Measurements from ENCODE around the gene DDR2. TPM values are rescaled to one million over a fixed set of nuclear protein-coding genes. Genes with fewer than 3 reads are reported as not detected.
"Not testable (repeated sequence)": the region's sequence is repeated elsewhere in the genome, so short reads cannot be mapped to it uniquely, and the experiment has no call there.

The DDR2 gene
- polyA plus RNA-seq (2012; ENCODE audit: low read depth, missing spikeins): 4.9 TPM

- no peak for FAIRE-seq
- TF ChIP-seq SPI1 (IDR thresholded peaks at IDR 0.05; ENCODE audit: low read depth, low read length) (no peak), PAX5 (IDR thresholded peaks at IDR 0.05; ENCODE audit: insufficient read depth, low read length, severe bottlenecking) (no peak), POU2F2 (IDR thresholded peaks at IDR 0.05; ENCODE audit: low read depth, low read length) (no peak), TAF1 (IDR thresholded peaks at IDR 0.05; ENCODE audit: low read depth, low read length) (no peak), POLR2AphosphoS5 (IDR thresholded peaks at IDR 0.05; ENCODE audit: low read depth, low read length) (no peak), POLR2A (IDR thresholded peaks at IDR 0.05; ENCODE audit: low read depth, low read length) (no peak)
- DNase-seq (ENCODE audit: insufficient read length, low spot score): no peak
Observed at GRCh38 chr1:162632217-162632666, at the start of gene DDR2. Gene DDR2 (plus strand): TSS chr1:162632464. CDS start chr1:162719064, 86,600 bp downstream.

GRCh38 chr1:162582901-162583300 is 49.4 kb upstream of the DDR2 start:
- not testable (repeated sequence) for FAIRE-seq; DNase-seq (ENCODE audit: insufficient read length, low spot score)

GRCh38 chr1:162585101-162585500 is 47.2 kb upstream of the DDR2 start:
- not testable (repeated sequence) for FAIRE-seq; DNase-seq (ENCODE audit: insufficient read length, low spot score)

DNA sequence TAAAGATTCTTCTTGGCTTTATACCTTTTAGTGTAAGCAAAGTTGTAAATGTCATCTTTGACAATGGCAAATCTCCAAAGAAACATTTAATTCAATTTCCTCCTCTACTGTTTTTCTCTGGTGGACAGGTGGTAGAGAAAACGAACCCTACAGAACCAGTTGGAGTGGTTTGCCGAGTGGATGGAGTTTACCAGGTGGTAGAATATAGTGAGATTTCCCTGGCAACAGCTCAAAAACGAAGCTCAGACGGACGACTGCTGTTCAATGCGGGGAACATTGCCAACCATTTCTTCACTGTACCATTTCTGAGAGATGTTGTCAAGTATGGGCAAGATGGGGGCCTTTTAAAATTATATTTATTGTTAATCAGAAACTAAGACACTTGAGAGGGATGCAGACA is 44.9 kb upstream of the DDR2 start:
- no peak for TF ChIP-seq TAF1 (IDR thresholded peaks at IDR 0.05; ENCODE audit: low read depth, low read length)
- TF ChIP-seq POU2F2 (IDR thresholded peaks at IDR 0.05; ENCODE audit: low read depth, low read length): no peak
- no peak for TF ChIP-seq POLR2A (IDR thresholded peaks at IDR 0.05; ENCODE audit: low read depth, low read length)
- TF ChIP-seq POLR2AphosphoS5 (IDR thresholded peaks at IDR 0.05; ENCODE audit: low read depth, low read length): no peak
- TF ChIP-seq SPI1 (IDR thresholded peaks at IDR 0.05; ENCODE audit: low read depth, low read length): no peak
- no peak for TF ChIP-seq PAX5 (IDR thresholded peaks at IDR 0.05; ENCODE audit: insufficient read depth, low read length, severe bottlenecking)
- no peak for FAIRE-seq
- no peak for DNase-seq (ENCODE audit: insufficient read length, low spot score)

- DNase-seq (ENCODE audit: insufficient read length, low spot score) (no peak), FAIRE-seq (no peak)
- TF ChIP-seq POU2F2 (IDR thresholded peaks at IDR 0.05; ENCODE audit: low read depth, low read length) (no peak), SPI1 (IDR thresholded peaks at IDR 0.05; ENCODE audit: low read depth, low read length) (no peak), POLR2AphosphoS5 (IDR thresholded peaks at IDR 0.05; ENCODE audit: low read depth, low read length) (no peak), TAF1 (IDR thresholded peaks at IDR 0.05; ENCODE audit: low read depth, low read length) (no peak), POLR2A (IDR thresholded peaks at IDR 0.05; ENCODE audit: low read depth, low read length) (no peak), PAX5 (IDR thresholded peaks at IDR 0.05; ENCODE audit: insufficient read depth, low read length, severe bottlenecking) (no peak)
Observed at GRCh38 chr1:162587761-162588260, 44.5 kb upstream of the DDR2 start.

GRCh38 chr1:162590101-162590500 is 42.2 kb upstream of the DDR2 start:
- FAIRE-seq (no peak), DNase-seq (ENCODE audit: insufficient read length, low spot score) (no peak)
- TF ChIP-seq POU2F2 (IDR thresholded peaks at IDR 0.05; ENCODE audit: low read depth, low read length) (no peak), SPI1 (IDR thresholded peaks at IDR 0.05; ENCODE audit: low read depth, low read length) (no peak), POLR2AphosphoS5 (IDR thresholded peaks at IDR 0.05; ENCODE audit: low read depth, low read length) (no peak), PAX5 (IDR thresholded peaks at IDR 0.05; ENCODE audit: insufficient read depth, low read length, severe bottlenecking) (no peak), POLR2A (IDR thresholded peaks at IDR 0.05; ENCODE audit: low read depth, low read length) (no peak), TAF1 (IDR thresholded peaks at IDR 0.05; ENCODE audit: low read depth, low read length) (no peak)

DNA sequence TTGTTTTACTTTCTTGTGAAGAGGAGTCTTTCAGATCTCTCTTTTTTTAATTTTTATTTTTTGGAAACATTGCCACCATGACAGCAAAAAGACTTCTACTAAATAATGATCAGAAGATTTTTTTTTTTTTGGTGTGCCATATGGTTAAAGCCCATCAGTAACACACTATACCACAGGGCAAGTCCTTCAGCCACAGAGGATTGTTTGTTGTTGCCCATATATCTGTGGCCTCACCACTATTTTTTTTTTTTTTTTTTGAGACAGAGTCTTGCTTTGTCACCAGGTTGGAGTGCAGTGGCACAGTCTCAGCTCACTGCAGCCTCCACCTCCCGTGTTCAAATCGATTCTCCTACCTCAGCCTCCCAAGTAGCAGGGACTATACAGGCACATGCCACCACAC is 41.6 kb upstream of the DDR2 start:
- no peak for DNase-seq (ENCODE audit: insufficient read length, low spot score)
- no peak for TF ChIP-seq POLR2AphosphoS5 (IDR thresholded peaks at IDR 0.05; ENCODE audit: low read depth, low read length)
- FAIRE-seq: no peak

- TF ChIP-seq PAX5 (IDR thresholded peaks at IDR 0.05; ENCODE audit: insufficient read depth, low read length, severe bottlenecking) (no peak), POLR2AphosphoS5 (IDR thresholded peaks at IDR 0.05; ENCODE audit: low read depth, low read length) (no peak), SPI1 (IDR thresholded peaks at IDR 0.05; ENCODE audit: low read depth, low read length) (no peak), POLR2A (IDR thresholded peaks at IDR 0.05; ENCODE audit: low read depth, low read length) (no peak), POU2F2 (IDR thresholded peaks at IDR 0.05; ENCODE audit: low read depth, low read length) (no peak), TAF1 (IDR thresholded peaks at IDR 0.05; ENCODE audit: low read depth, low read length) (no peak)
- no peak for DNase-seq (ENCODE audit: insufficient read length, low spot score)
- no peak for FAIRE-seq
Observed at GRCh38 chr1:162596514-162597170, 35.6 kb upstream of the DDR2 start.

DNA sequence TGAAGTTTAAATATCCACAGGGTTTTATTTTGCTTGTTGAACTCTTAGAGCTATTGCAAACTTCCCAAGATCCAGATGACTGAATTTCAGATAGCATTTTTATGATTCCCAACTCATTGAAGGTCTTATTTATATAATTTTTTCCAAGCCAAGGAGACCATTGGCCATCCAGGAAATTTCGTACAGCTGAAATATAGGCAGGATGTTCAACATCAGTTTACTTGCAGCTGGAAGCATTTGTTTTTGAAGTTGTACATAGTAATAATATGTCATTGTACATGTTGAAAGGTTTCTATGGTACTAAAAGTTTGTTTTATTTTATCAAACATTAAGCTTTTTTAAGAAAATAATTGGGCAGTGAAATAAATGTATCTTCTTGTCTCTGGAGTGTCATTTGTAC is 32.8 kb upstream of the DDR2 start:
- TF ChIP-seq POLR2AphosphoS5 (IDR thresholded peaks at IDR 0.05; ENCODE audit: low read depth, low read length): no peak
- TF ChIP-seq PAX5 (IDR thresholded peaks at IDR 0.05; ENCODE audit: insufficient read depth, low read length, severe bottlenecking): no peak
- TF ChIP-seq POU2F2 (IDR thresholded peaks at IDR 0.05; ENCODE audit: low read depth, low read length): no peak
- TF ChIP-seq POLR2A (IDR thresholded peaks at IDR 0.05; ENCODE audit: low read depth, low read length): no peak
- no peak for TF ChIP-seq TAF1 (IDR thresholded peaks at IDR 0.05; ENCODE audit: low read depth, low read length)
- no peak for TF ChIP-seq SPI1 (IDR thresholded peaks at IDR 0.05; ENCODE audit: low read depth, low read length)
- DNase-seq (ENCODE audit: insufficient read length, low spot score) (no peak), FAIRE-seq (no peak)

GRCh38 chr1:162603117-162603516 is 29.1 kb upstream of the DDR2 start:
- DNase-seq (ENCODE audit: insufficient read length, low spot score); FAIRE-seq: not testable (repeated sequence)

All from GM12891 (cell line).